ENCODE measurements around the gene CWC22.

Gene CWC22

DNA sequence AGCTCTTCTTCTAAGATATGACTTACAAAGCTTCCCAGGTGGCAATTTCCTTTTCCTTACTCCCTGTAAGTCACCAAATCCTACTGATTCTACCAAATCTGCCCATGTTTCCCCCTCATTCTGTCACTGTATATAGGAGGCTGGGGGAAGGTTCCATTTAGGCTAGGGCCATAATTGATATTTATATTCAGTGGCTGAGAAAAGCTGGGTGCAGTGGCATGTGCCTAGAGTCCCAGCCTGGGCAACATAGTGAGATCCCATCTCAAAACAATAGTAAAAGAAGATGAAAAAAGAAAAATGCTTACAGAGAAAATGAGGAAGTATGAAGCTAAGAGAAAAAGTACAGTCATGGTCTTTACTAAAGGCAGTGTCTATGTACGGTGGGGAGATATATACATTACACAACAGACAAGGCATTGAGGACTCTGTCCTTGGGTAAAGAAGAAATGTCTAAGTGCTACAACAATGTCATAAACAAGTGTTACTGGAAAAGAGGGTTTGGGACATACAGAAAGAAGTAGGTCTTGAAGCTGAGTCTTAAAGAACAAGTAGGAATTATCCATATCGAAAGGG lies 4.8 kb downstream of the CWC22 start:
- Histone ChIP-seq H3K9me3 (ENCODE audit: control insufficient read depth, low read depth, low read length) (no peaks in the 10 kb centered on the region), H3K4me3 (ENCODE audit: low read length) (no peak overlapping the region), H3K27ac (ENCODE audit: low read length) (no peak overlapping the region), H3K9ac (ENCODE audit: low read length) (no peak overlapping the region), H3K4me1 (ENCODE audit: control insufficient read depth, low read depth, low read length) (peaks cover 3% of the 10 kb centered on the region), H3K27me3 (ENCODE audit: control insufficient read depth, insufficient read depth, low read length) (no peaks in the 10 kb centered on the region), H3K36me3 (ENCODE audit: control insufficient read depth, low read depth, low read length) (no peaks in the 10 kb centered on the region)

DNA sequence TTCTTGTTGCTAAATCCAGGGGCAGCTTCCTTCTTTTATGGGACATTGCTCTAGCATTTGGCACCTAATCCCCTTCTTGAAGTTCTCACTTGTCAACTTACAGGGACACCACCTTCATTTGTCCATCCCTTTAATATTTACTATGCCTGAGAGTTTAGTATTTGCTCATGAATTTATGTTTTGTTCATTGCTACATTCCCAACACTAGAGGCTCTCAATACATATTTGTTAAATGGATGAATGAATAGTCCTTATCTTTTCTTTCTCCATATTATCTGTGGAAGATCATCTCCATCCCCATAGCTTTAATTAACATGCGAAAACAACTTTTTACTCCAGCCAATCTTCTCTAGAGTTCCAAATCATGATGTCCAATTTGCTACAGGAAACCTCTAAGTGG lies 5.4 kb downstream of the CWC22 start:
- no peaks in the 10 kb centered on the region for H3K27me3 ChIP-seq (ENCODE audit: control insufficient read depth, insufficient read depth, low read length)
- H3K9me3 ChIP-seq (ENCODE audit: control insufficient read depth, low read depth, low read length): no peaks in the 10 kb centered on the region
- H3K27ac ChIP-seq (ENCODE audit: low read length): no peak overlapping the region
- no peak overlapping the region for H3K9ac ChIP-seq (ENCODE audit: low read length)
- H3K4me1 ChIP-seq (ENCODE audit: control insufficient read depth, low read depth, low read length): peaks cover 3% of the 10 kb centered on the region
- no peaks in the 10 kb centered on the region for H3K36me3 ChIP-seq (ENCODE audit: control insufficient read depth, low read depth, low read length)
- H3K4me3 ChIP-seq (ENCODE audit: low read length): no peak overlapping the region

DNA sequence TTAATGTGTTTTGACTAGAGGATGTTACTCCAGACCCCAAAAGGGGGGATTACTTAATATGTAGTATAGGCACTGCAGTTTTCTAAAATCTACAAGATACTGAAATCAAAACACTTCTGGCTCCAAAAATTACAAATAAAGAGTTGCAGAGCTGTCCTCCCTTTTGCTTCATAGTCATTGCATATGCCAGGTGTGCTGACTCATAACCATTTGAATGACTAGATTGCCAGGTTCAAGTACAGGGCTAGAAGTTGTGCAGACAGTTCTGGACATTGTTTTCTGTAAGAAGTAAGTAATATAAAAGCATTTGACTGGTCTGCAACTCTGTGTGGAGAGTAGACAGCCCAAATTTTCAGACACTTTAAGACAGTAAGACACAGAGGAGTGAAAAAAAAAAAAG lies 6.7 kb downstream of the CWC22 start:
- Histone ChIP-seq H3K27ac (ENCODE audit: low read length) (no peak overlapping the region), H3K9ac (ENCODE audit: low read length) (peak overlapping the region; percentile 12), H3K4me1 (ENCODE audit: control insufficient read depth, low read depth, low read length) (no peaks in the 10 kb centered on the region), H3K36me3 (ENCODE audit: control insufficient read depth, low read depth, low read length) (no peaks in the 10 kb centered on the region), H3K27me3 (ENCODE audit: control insufficient read depth, insufficient read depth, low read length) (no peaks in the 10 kb centered on the region), H3K9me3 (ENCODE audit: control insufficient read depth, low read depth, low read length) (no peaks in the 10 kb centered on the region), H3K4me3 (ENCODE audit: low read length) (no peak overlapping the region)

DNA sequence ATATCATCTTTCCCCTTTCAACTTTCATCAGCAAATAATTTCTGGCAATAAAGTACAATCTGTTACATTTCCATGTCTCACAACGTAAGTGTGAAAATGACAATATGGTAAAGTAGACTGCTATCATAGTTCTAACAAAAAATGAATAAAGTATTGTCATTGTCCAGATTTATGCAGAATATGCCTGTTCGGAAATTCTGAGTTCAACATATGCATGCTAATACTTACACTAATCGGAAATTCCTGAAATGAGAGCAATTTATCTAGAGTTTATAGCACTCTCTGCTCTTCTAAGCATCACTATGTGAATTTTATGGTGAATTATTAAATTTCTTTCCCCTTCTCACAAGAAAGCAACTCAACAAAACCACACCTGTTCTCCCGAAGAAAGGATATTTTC lies 8.1 kb downstream of the CWC22 start:
- H3K4me3 ChIP-seq (ENCODE audit: low read length): no peak overlapping the region
- no peak overlapping the region for H3K27ac ChIP-seq (ENCODE audit: low read length)
- H3K9ac ChIP-seq (ENCODE audit: low read length): no peak overlapping the region
- H3K4me1 ChIP-seq (ENCODE audit: control insufficient read depth, low read depth, low read length): no peaks in the 10 kb centered on the region
- no peaks in the 10 kb centered on the region for H3K27me3 ChIP-seq (ENCODE audit: control insufficient read depth, insufficient read depth, low read length)
- H3K36me3 ChIP-seq (ENCODE audit: control insufficient read depth, low read depth, low read length): no peaks in the 10 kb centered on the region
- H3K9me3 ChIP-seq (ENCODE audit: control insufficient read depth, low read depth, low read length): no peaks in the 10 kb centered on the region

DNA sequence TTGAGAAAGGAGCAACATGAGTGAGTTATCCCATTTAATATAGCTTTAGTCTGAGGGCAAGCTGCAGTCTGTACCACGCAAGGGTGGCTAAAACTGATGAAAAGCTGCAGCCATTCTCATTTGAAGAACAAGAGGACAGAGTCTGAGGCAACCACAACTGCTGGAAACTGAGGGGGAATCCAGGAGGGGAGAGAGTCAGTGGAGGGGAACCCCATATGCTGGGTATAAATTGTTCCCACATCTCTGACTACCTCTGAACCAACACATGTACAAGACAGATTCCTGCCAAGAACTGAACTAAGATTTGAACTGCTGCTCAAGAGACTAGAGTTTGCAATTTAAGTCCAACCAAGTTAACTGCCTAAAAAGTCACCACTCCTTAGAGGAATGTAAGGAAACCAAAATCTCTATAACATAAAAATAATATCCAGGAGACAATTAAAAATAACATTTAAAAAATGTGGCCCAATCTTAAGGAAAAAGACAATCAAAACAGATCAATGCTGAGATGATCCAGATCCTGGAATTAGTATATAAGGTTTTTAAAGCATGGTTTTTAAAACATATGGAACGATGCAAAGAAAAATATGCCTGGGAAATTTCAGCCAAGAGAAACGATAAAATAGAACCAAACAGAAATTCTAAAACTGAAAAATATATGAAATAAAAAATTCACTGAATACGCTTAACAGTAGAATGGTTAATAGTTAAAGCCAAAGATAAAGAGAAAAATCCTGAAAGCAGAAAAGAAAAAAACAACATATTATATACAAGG lies 11.2 kb downstream of the CWC22 start:
- Histone ChIP-seq H3K9me3 (ENCODE audit: control insufficient read depth, low read depth, low read length) (no peaks in the 10 kb centered on the region), H3K27ac (ENCODE audit: low read length) (peak overlapping the region; percentile 52), H3K36me3 (ENCODE audit: control insufficient read depth, low read depth, low read length) (peaks cover 9% of the 10 kb centered on the region), H3K4me1 (ENCODE audit: control insufficient read depth, low read depth, low read length) (no peaks in the 10 kb centered on the region), H3K4me3 (ENCODE audit: low read length) (no peak overlapping the region), H3K27me3 (ENCODE audit: control insufficient read depth, insufficient read depth, low read length) (no peaks in the 10 kb centered on the region), H3K9ac (ENCODE audit: low read length) (no peak overlapping the region)

DNA sequence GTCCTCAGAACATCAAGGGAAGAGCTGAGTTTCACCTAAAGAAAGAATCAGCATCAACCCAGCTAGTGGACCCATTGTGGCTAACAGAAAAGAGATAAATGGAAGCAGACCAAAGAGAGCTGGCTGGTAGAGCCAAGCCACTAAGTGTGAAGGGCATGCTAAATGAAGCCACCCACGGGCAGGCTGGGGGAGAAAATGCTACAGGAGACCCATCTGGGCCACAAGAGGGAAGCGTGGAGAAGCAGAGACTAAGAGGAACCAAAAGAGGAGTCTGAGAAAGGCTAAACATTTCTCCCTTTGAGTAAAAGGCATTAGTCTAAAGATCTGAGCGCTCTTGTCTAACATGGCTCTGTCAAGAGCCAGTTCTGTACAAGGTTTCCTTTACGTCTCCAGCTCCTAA lies 15.8 kb downstream of the CWC22 start:
- H3K36me3 ChIP-seq (ENCODE audit: control insufficient read depth, low read depth, low read length): peaks cover 32% of the 10 kb centered on the region
- H3K27me3 ChIP-seq (ENCODE audit: control insufficient read depth, insufficient read depth, low read length): no peaks in the 10 kb centered on the region
- no peak overlapping the region for H3K4me3 ChIP-seq (ENCODE audit: low read length)
- H3K27ac ChIP-seq (ENCODE audit: low read length): no peak overlapping the region
- H3K9ac ChIP-seq (ENCODE audit: low read length): no peak overlapping the region
- no peaks in the 10 kb centered on the region for H3K9me3 ChIP-seq (ENCODE audit: control insufficient read depth, low read depth, low read length)
- H3K4me1 ChIP-seq (ENCODE audit: control insufficient read depth, low read depth, low read length): peaks cover 9% of the 10 kb centered on the region

DNA sequence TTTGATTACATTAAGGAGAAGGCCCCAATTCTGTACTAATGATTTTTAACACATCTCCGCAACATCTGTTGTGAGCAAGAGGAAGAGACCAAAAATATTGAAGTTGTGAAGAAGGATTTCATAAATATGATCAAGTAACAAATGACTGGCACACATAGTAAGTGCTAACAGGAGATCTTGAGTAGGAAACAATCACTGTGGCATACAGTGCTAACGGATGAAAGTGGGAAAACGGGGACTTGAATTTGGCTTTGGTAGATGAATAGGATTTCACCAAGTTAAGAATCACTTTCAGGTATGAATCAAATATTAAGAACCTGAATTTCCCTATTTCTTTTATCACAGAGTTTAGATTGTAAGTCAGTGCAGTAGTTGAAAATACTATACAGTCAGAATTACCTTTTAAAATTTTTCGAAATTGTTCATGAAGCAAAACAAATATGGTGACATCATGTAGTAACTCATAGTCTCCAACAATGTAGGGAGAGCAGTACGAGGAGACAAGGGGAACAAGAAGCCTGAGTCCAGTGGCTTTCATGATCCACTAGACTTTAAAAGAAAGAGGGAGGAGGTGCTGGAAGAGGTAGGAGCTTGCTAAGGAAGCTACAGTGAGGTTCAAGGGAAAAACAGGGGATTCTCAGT lies 16.3 kb downstream of the CWC22 start:
- Histone ChIP-seq H3K4me3 (ENCODE audit: low read length) (no peak overlapping the region), H3K9ac (ENCODE audit: low read length) (no peak overlapping the region), H3K36me3 (ENCODE audit: control insufficient read depth, low read depth, low read length) (peaks cover 37% of the 10 kb centered on the region), H3K27ac (ENCODE audit: low read length) (no peak overlapping the region), H3K9me3 (ENCODE audit: control insufficient read depth, low read depth, low read length) (no peaks in the 10 kb centered on the region), H3K27me3 (ENCODE audit: control insufficient read depth, insufficient read depth, low read length) (no peaks in the 10 kb centered on the region), H3K4me1 (ENCODE audit: control insufficient read depth, low read depth, low read length) (peaks cover 9% of the 10 kb centered on the region)

DNA sequence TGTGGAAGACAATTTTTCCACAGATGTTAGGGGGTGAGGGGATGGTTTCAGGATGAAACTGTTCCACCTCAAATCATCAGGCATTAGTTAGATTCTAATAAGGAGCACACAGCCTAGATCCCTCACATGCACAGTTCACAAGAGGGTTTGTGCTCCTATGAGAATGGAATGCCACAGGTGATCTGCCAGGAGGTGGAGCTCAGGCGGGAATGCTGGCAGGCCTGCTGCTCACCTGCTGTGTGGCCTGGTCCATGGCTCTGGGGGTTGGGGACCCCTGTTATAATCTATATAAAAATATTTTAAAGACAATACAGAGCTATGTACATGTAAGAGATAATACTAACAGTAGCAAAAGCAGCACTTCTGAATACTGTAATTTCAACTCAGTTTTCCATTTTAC lies 19.2 kb downstream of the CWC22 start:
- no peak overlapping the region for H3K4me3 ChIP-seq (ENCODE audit: low read length)
- no peak overlapping the region for H3K9ac ChIP-seq (ENCODE audit: low read length)
- no peaks in the 10 kb centered on the region for H3K27me3 ChIP-seq (ENCODE audit: control insufficient read depth, insufficient read depth, low read length)
- no peak overlapping the region for H3K27ac ChIP-seq (ENCODE audit: low read length)
- peaks cover 9% of the 10 kb centered on the region for H3K4me1 ChIP-seq (ENCODE audit: control insufficient read depth, low read depth, low read length)
- no peaks in the 10 kb centered on the region for H3K9me3 ChIP-seq (ENCODE audit: control insufficient read depth, low read depth, low read length)
- H3K36me3 ChIP-seq (ENCODE audit: control insufficient read depth, low read depth, low read length): peaks cover 59% of the 10 kb centered on the region

DNA sequence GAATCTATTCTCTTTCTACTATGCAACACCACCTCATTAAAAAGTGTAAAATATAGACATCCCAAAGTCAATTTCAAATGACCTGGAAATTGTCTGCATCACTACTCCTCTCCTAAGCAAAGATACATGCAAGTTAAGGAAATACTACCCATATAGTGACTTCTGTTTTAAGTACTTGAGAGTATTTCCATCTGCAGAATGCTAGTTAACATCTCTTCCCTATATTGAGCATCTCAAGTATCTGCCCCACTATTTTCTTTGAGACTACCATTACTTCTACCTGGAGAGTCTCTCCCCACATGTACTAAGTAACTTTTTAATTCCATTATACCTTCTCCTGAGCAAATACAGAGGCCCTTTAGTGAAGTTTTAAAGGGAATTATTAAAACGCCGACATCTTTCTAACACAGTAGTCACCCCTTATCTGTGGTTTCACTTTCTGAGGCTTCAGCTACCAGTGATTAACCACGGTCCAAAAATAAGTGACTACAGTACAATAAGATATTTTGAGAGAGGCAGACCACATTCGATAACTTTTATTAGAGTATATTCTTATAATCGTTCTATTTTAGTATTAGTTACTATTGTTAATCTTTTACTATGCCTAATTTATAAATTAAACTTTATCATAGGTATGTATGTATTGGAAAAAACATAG lies 21.8 kb downstream of the CWC22 start:
- H3K36me3 ChIP-seq (ENCODE audit: control insufficient read depth, low read depth, low read length): peaks cover 63% of the 10 kb centered on the region
- no peak overlapping the region for H3K4me3 ChIP-seq (ENCODE audit: low read length)
- no peaks in the 10 kb centered on the region for H3K9me3 ChIP-seq (ENCODE audit: control insufficient read depth, low read depth, low read length)
- peaks cover 9% of the 10 kb centered on the region for H3K4me1 ChIP-seq (ENCODE audit: control insufficient read depth, low read depth, low read length)
- no peak overlapping the region for H3K27ac ChIP-seq (ENCODE audit: low read length)
- H3K27me3 ChIP-seq (ENCODE audit: control insufficient read depth, insufficient read depth, low read length): no peaks in the 10 kb centered on the region
- no peak overlapping the region for H3K9ac ChIP-seq (ENCODE audit: low read length)

DNA sequence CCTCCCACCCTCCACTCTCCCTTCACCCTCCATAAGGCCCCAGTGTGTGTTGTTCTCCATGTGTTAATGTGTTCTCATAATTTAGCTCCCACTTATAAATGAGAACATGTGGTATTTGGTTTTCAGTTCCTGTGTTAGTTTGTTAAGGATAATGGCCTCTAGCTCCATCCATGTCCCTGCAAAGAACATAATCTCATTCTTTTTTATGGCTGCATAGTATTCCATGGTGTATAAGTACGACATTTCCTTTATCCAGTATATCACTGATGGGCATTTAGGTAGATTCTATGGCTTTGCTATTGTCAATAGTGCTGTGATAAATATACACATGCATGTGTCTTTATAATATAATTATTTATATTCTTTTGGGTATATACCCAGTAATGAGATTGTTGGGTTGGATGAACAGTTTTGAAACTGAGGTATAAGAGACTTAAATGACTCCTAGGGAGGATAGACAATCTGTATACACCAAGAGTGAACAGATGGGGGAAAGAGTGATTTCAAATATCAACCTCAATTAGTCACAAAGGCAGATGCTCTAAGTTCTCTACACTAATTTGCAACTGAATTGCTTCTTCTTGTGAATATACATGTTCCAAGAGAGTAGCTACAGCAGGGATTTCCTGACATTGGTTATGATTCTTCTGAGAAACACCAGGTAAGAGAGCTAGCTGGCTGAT lies 23.7 kb downstream of the CWC22 start:
- peaks cover 8% of the 10 kb centered on the region for H3K4me1 ChIP-seq (ENCODE audit: control insufficient read depth, low read depth, low read length)
- H3K36me3 ChIP-seq (ENCODE audit: control insufficient read depth, low read depth, low read length): peaks cover 78% of the 10 kb centered on the region
- no peaks in the 10 kb centered on the region for H3K27me3 ChIP-seq (ENCODE audit: control insufficient read depth, insufficient read depth, low read length)
- no peak overlapping the region for H3K4me3 ChIP-seq (ENCODE audit: low read length)
- H3K9me3 ChIP-seq (ENCODE audit: control insufficient read depth, low read depth, low read length): no peaks in the 10 kb centered on the region
- no peak overlapping the region for H3K27ac ChIP-seq (ENCODE audit: low read length)
- no peak overlapping the region for H3K9ac ChIP-seq (ENCODE audit: low read length)

DNA sequence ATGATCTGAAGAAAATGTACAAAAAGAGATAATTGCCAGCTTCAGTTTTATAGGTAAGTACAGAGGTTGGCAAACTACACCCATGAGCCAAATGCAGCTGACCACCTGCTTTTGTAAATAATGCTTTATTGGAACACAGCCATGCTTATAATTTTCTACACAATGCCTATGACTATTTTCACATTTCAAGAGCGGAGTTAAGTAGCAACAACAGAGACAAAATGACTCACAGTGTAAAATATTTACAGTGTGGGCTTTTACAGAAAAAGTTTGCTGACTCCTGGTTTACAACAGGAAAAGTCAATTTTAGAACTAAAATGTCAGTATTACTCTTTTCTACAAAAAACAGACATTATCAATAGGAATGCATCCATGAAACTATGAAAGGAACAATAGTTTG lies 26.0 kb downstream of the CWC22 start:
- Histone ChIP-seq H3K36me3 (ENCODE audit: control insufficient read depth, low read depth, low read length) (peaks cover 69% of the 10 kb centered on the region), H3K27ac (ENCODE audit: low read length) (no peak overlapping the region), H3K4me3 (ENCODE audit: low read length) (no peak overlapping the region), H3K9me3 (ENCODE audit: control insufficient read depth, low read depth, low read length) (no peaks in the 10 kb centered on the region), H3K9ac (ENCODE audit: low read length) (no peak overlapping the region), H3K27me3 (ENCODE audit: control insufficient read depth, insufficient read depth, low read length) (no peaks in the 10 kb centered on the region), H3K4me1 (ENCODE audit: control insufficient read depth, low read depth, low read length) (no peaks in the 10 kb centered on the region)

Measured in iPS-18a (cell line).